GM18951 (cell line): ENCODE data around the gene DMD.

ENCODE experiments used
- POLR2A ChIP-seq: IDR thresholded peaks from 4 replicates; pipeline ENCODE4 v1.6.1; 2011; ENCODE audit warnings: mild to moderate bottlenecking; ENCODE audit not compliant: insufficient read length, insufficient read depth; ENCODE audit errors: extremely low read depth
- in situ Hi-C: fragments of 300-500 bp; cut with MboI; formaldehyde crosslinking; loops from one replicate; pipeline ENCODE4 v1.12.0; 2022; ENCODE audit warnings: low sequenced_read_pairs, mixed read lengths, inconsistent platforms; ENCODE audit not compliant: unreplicated experiment

Gene DMD

DNA sequence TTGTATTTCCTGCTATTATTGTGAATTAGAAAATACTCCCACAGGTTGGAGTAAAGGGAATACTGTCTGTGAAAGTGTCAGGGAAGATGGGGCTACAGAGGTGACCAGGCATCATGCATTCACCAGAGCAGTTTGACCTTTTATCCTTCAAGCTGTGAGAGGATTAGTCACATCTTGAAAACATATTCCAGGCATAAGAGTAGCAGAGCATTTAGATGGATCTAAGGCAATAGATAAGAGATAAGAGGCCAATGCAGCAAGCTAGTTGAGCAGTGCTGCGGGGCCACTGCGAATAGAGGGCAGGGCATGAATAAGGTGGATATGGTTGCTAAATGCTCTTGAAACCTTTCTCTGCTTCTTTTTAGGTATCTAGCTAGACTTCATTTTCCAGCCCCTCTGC lies 1668.8 kb downstream of the DMD start:
- in situ Hi-C loops: no loop called here
- no peak for TF ChIP-seq POLR2A

- in situ Hi-C loops: no loop called here
- no peak for TF ChIP-seq POLR2A
These were observed 1671.0 kb downstream of the DMD start for GRCh38 chrX:31540313-31540712.

- in situ Hi-C loops: no loop called here
- no peak for TF ChIP-seq POLR2A
These were observed 1683.8 kb downstream of the DMD start for GRCh38 chrX:31527455-31528126.

GRCh38 chrX:31523884-31524536 lies 1687.3 kb downstream of the DMD start:
- in situ Hi-C loops: no loop called here
- TF ChIP-seq POLR2A: no peak

- no peak for TF ChIP-seq POLR2A
- in situ Hi-C loops: no loop called here
These were observed 1688.6 kb downstream of the DMD start for GRCh38 chrX:31522760-31523159.

DNA sequence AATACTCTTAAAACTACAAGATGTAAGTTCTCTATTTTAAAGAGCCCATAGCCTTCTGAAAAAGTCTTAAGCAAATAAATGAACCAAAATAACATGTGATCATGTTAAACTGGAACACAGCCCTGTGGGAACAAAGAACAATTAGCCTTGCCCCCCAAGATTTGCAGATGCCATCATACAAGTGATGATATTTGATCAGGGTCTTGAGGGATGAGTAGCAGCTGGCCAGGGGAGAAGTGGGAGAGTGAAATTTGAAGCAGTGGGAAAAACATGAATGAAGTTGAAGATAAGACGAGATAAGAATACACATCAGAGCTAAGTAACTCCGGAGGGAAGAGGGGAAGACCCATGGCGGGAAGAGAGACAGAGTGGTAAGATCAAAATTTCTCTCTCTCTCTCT lies 1689.4 kb downstream of the DMD start:
- no peak for TF ChIP-seq POLR2A
- in situ Hi-C loops: no loop called here

- in situ Hi-C loops: no loop called here
- no peak for TF ChIP-seq POLR2A
These were observed 1694.8 kb downstream of the DMD start for GRCh38 chrX:31516527-31516926.

GRCh38 chrX:31508338-31508737 lies 1703.0 kb downstream of the DMD start:
- in situ Hi-C loops: no loop called here
- TF ChIP-seq POLR2A: no peak

DNA sequence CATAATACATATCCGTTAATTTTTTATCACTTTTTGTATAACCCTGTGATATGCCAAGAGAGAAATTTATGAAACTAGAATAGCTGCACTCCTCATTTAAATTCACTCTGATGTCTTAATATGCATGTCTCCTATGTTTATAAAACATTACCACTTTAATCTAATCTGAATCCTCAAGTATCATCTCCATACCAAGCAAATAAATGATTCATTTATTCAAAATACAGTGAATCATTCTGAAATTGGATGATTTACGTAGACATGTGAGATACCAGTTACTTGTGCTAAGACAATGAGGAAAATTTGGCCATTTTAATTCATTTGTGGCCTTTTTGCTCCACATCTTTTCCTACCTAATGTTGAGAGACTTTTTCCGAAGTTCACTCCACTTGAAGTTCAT lies 1704.4 kb downstream of the DMD start:
- TF ChIP-seq POLR2A: no peak
- in situ Hi-C loops: no loop called here

DNA sequence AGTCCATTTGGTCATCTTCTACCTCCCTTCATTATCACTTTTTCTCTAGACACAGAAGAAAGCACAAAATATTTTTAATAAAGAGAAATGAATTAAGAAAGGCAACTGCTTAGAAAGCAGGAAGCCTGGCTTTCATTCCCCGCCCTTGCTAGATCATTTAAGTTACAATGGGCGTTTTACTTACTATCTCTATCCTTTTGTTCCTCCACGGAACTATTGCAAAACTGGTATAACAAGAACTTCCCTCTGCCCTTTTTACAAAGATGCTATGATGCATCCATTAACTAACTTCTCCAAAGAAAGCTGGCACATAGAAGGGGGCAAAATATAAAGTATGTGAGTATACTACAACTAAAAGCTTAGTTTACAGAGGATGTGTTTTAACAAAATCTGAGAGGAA lies 1705.0 kb downstream of the DMD start:
- no peak for TF ChIP-seq POLR2A
- in situ Hi-C loops: no loop called here

GRCh38 chrX:31500921-31501320 lies 1710.4 kb downstream of the DMD start:
- TF ChIP-seq POLR2A: no peak

DNA sequence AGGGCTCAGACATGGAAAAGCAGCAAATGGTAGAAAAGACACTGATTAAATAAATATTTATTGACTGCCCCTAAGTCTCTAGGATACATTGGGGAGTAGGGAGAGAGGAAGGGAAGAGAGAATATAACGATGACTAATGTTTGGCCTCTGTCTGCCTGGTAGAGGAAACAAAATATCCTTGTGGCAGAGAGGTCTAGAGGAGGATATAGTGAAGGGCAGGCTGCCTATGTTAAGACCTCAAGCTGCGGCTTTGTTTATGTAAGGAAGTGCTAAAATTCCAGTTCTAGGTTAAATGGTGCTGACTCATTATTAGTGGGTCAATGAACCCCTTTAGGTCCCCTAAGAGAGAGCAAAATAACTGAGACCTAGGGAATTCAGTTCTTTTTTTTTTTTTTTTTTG lies 1712.2 kb downstream of the DMD start:
- no peak for TF ChIP-seq POLR2A
- in situ Hi-C loops: no loop called here

More at GRCh38 chrX:31500921-31501320, 1710.4 kb downstream of the DMD start:
- in situ Hi-C loops: no loop called here

- TF ChIP-seq POLR2A: no peak
- in situ Hi-C loops: no loop called here
These were observed 1714.3 kb downstream of the DMD start for GRCh38 chrX:31497086-31497485.

DNA sequence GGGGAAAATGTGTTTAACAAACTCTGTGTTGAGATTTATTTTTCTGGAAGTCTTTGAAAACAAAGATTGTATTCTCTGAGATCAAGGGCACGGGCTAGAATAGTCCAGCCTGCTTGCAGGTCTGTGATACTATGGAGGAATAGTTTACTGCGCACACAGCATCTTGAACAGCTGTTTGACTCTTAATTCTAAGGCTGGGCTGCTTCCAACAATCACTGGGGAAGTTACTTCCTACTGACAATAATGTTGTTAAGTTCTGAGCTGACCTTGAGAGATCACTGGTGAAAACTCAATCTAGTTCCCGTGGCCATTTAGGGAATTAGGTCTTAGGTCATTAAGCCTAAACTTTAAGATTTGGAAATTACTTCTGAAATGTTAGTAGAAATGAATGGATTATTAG lies 1723.4 kb downstream of the DMD start:
- TF ChIP-seq POLR2A: no peak
- in situ Hi-C loops: no loop called here

DNA sequence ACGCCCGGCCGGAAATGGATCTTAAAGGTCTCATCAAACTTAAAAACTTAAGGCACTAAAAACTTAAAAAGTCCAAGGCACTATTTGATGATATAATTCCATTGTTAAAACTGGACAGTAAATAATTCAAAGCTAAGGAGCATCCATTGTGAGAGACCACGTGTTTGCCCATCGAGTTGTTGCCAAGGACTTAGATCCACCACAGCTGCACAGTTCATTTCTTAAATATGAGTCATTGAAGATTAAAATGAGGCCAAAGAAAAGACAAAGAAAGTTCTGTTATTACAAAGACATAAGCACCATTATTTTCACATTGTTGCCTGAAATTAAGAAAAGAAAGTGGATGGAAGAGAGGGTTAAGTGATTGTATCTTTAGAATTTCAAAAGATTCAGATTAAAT lies 1728.0 kb downstream of the DMD start:
- in situ Hi-C loops: no loop called here

DNA sequence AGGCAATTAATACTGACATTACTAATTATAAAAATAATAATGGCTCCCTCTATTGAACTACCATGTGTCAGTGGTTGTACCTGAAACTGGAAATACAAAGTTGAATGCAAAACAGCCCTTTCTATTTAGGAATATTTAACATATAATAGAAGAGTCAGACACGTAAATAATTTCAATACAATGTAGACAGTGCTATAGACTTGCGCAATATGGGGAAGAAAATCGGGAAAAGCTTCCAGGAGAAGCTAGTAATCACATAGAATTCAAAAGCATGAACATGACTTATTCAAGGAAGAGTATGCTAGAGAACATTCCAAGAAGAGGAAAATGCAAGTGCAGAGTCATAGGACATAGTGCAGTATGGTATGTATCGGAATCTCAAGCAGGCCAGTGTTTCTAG lies 1730.7 kb downstream of the DMD start:
- in situ Hi-C loops: no loop called here

More for the DNA sequence above, 1728.0 kb downstream of the DMD start:
- no peak for TF ChIP-seq POLR2A

More for the DNA sequence above, 1730.7 kb downstream of the DMD start:
- TF ChIP-seq POLR2A: no peak
